OCI-LY7 (cell line): Measurements from ENCODE around the gene PCDHGA1. TPM values are rescaled to one million over a fixed set of nuclear protein-coding genes. Genes with fewer than 3 reads are reported as not detected.

ENCODE experiments used
- BruUV-seq: library from RNA; stranded (reverse); fragments of 400-500 nt; replicated peaks from 2 replicates; lab custom pipeline; 2021; lab: Mats Ljungman, UMichigan
- CTCF ChIA-PET: fragments of 300-600 bp; sonication (Branson Sonifier 250); formaldehyde crosslinking; loops from one replicate; lab custom pipeline; 2022; ENCODE audit warnings: antibody characterized with exemption; ENCODE audit not compliant: unreplicated experiment; lab: Charles Lee
- POLR2A ChIA-PET: fragments of 300-600 bp; sonication (Branson Sonifier 250); formaldehyde crosslinking; loops from one replicate; lab custom pipeline; 2022; ENCODE audit warnings: antibody characterized with exemption; lab: Charles Lee
- DNase-seq: peaks from one replicate; pipeline ENCODE4 v3.0.0-alpha.2; 2015; ENCODE audit warnings: low spot score
- H2AFZ ChIP-seq: fragments of 200-600 bp; sonication (generic), shearing (Covaris generic); 2 replicates; pipeline ENCODE4 v1.6.1; 2014; ENCODE audit warnings: mild to moderate bottlenecking, antibody characterized with exemption, low read length, moderate library complexity
- H3K27ac ChIP-seq: fragments of 200-600 bp; sonication (generic); 2 replicates; pipeline ENCODE4 v1.5.1; 2014; ENCODE audit warnings: mixed run types, low read depth, mild to moderate bottlenecking, moderate library complexity, low read length, inconsistent platforms; ENCODE audit not compliant: poor library complexity, severe bottlenecking
- H3K36me3 ChIP-seq: fragments of 200-600 bp; sonication (generic); 2 replicates; pipeline ENCODE4 v1.6.1; 2014; ENCODE audit warnings: mild to moderate bottlenecking, antibody characterized with exemption, low read length, moderate library complexity, mixed read lengths; ENCODE audit not compliant: insufficient read depth
- H3K4me1 ChIP-seq: fragments of 200-600 bp; sonication (generic); 2 replicates; pipeline ENCODE4 v1.5.1; 2014; ENCODE audit warnings: mild to moderate bottlenecking, low read length; ENCODE audit not compliant: insufficient read depth, poor library complexity, severe bottlenecking
- H3K4me2 ChIP-seq: fragments of 200-600 bp; sonication (generic); 2 replicates; pipeline ENCODE4 v1.6.1; 2014; ENCODE audit warnings: mild to moderate bottlenecking, low read length
- H3K4me3 ChIP-seq: fragments of 200-600 bp; sonication (generic); 2 replicates; pipeline ENCODE4 v1.5.1; 2014; ENCODE audit warnings: mild to moderate bottlenecking, low read depth, low read length; ENCODE audit not compliant: poor library complexity, severe bottlenecking
- H3K79me2 ChIP-seq: fragments of 200-600 bp; sonication (generic); 2 replicates; pipeline ENCODE4 v1.6.1; 2016; ENCODE audit warnings: low read depth, mild to moderate bottlenecking, low read length, moderate library complexity, mixed read lengths; ENCODE audit not compliant: insufficient read depth
- H3K9me2 ChIP-seq: fragments of 200-600 bp; sonication (generic); 2 replicates; pipeline ENCODE4 v1.6.1; 2016; ENCODE audit warnings: mild to moderate bottlenecking, low read length, mixed read lengths; ENCODE audit not compliant: insufficient read depth
- H3K9me3 ChIP-seq: fragments of 200-600 bp; sonication (generic); 2 replicates; pipeline ENCODE4 v1.6.1; 2014; ENCODE audit warnings: mild to moderate bottlenecking, mixed run types, low read length, mixed read lengths
- H4K20me1 ChIP-seq: fragments of 200-600 bp; sonication (generic); 2 replicates; pipeline ENCODE4 v1.6.1; 2014; ENCODE audit warnings: mild to moderate bottlenecking, antibody characterized with exemption, low read length, moderate library complexity, mixed read lengths; ENCODE audit not compliant: insufficient read depth
- EZH2phosphoT487 ChIP-seq: fragments of 200-600 bp; sonication (generic); IDR thresholded peaks from 2 replicates; pipeline ENCODE4 v1.6.1; 2018; ENCODE audit warnings: low read depth, borderline replicate concordance, mild to moderate bottlenecking, mixed run types, antibody characterized with exemption, low read length, moderate library complexity, mixed read lengths
- intact Hi-C: fragments of 100-400 bp; cut with micrococcal nuclease; formaldehyde crosslinking; loops from one replicate; pipeline ENCODE4 v1.10.0; 2022; ENCODE audit not compliant: unreplicated experiment
- total RNA-seq, 2 experiments: library from RNA; depleted of rRNA in 1 of 2; stranded (reverse); fragments of >200 nt in 1 of 2; shearing (Covaris generic) in 1 of 2; gene quantifications; 2 replicates each; pipeline ENCODE4 v1.2.3, GENCODE V29; 2014 to 2022
- TF ChIP-seq, protein P1 (sequence below): fragments of 200-600 bp; sonication (generic); conservative IDR thresholded peaks from 2 replicates; pipeline ENCODE4 v1.5.1; 2014; ENCODE audit warnings: mild to moderate bottlenecking, antibody characterized with exemption, low read length, moderate library complexity, mixed read lengths

The PCDHGA1 gene
- total RNA-seq, 2 experiments from 2014 or later = 1.3 to 1.9 TPM

DNA sequence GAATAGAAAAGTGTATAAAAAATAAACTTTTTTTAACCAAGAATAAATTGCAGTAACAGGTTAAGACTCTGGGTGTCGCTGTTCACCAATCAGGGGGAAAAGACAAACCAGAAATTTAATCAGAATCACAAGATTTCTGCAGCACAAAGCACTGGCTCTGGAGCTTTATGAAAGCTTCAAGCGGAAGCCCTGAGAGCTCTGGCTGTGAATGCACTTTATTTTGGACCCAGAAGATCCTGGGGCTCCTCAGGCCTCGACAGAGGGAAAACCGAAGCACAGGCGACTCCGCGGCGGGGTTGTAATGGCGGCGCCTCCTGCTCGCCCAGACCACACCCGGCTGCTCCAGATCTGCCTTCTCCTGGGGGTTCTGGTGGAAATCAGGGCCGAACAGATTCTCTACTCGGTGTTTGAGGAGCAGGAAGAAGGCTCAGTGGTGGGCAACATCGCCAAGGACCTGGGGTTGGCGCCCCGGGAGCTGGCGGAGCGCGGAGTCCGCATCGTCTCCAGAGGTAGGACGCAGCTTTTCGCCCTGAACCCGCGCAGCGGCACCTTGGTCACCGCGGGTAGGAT is 24.7 kb downstream of the PCDHGA1 start, which contains the start of gene PCDHGA4:
Gene PCDHGA4 (plus strand): TSS at position 122 of the 570 bp plus-strand sequence. CDS start 87 bp downstream, at position 209.
- Histone ChIP-seq H3K4me3 (no peak within 1 kb of the TSS), H3K79me2 (no peaks in the 10 kb centered on the region; the same call in 1 of the 2 replicates), H3K36me3 (no peaks in the 10 kb centered on the region), H2AFZ (peak within 1 kb of the TSS; percentile 46; the same call in 1 of the 2 replicates), H3K27ac (no peak within 1 kb of the TSS), H4K20me1 (no peaks in the 10 kb centered on the region), H3K9me3 (no peaks in the 10 kb centered on the region), H3K9me2 (no peaks in the 10 kb centered on the region), H3K4me2 (peak within 1 kb of the TSS; percentile 32), H3K4me1 (peaks cover 7% of the 10 kb centered on the region)
- peak; percentile 39 for DNase-seq
- ChIA-PET CTCF (interaction anchor here (1.4 kb wide), 1 partner anchor 36 kb away, joined by 3 read pairs; no protein-coding TSS in a partner anchor), POLR2A (no interaction called here)
- no peak for TF ChIP-seq EZH2phosphoT487
- TF ChIP-seq, protein P1, sequence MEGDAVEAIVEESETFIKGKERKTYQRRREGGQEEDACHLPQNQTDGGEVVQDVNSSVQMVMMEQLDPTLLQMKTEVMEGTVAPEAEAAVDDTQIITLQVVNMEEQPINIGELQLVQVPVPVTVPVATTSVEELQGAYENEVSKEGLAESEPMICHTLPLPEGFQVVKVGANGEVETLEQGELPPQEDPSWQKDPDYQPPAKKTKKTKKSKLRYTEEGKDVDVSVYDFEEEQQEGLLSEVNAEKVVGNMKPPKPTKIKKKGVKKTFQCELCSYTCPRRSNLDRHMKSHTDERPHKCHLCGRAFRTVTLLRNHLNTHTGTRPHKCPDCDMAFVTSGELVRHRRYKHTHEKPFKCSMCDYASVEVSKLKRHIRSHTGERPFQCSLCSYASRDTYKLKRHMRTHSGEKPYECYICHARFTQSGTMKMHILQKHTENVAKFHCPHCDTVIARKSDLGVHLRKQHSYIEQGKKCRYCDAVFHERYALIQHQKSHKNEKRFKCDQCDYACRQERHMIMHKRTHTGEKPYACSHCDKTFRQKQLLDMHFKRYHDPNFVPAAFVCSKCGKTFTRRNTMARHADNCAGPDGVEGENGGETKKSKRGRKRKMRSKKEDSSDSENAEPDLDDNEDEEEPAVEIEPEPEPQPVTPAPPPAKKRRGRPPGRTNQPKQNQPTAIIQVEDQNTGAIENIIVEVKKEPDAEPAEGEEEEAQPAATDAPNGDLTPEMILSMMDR = peak; percentile 98
- intact Hi-C loops = loop anchor here (1.0 to 10.0 kb wide), 3 partner anchors 24 to 160 kb away; partner anchors contain the start of genes PCDHB10, PCDHB11 and PCDHGA10
- no TSS peak for BruUV-seq

- no peak overlapping the region for H3K27ac ChIP-seq
- ChIA-PET CTCF (interaction anchor here (1.1 to 1.4 kb wide), 2 partner anchors 37 to 208 kb away, joined by 3 read pairs; no protein-coding TSS in a partner anchor), POLR2A (no interaction called here)
- H3K9me2 ChIP-seq = no peaks in the 10 kb centered on the region
- H2AFZ ChIP-seq = no peak overlapping the region
- H4K20me1 ChIP-seq = no peaks in the 10 kb centered on the region
- H3K9me3 ChIP-seq = no peaks in the 10 kb centered on the region
- H3K4me3 ChIP-seq = no peak overlapping the region
- H3K4me2 ChIP-seq = no peak overlapping the region
- H3K4me1 ChIP-seq = peaks cover 14% of the 10 kb centered on the region
- H3K36me3 ChIP-seq = no peaks in the 10 kb centered on the region
- no TSS peak for BruUV-seq
- H3K79me2 ChIP-seq = peaks cover 4% of the 10 kb centered on the region; the same call in 1 of the 2 replicates
- intact Hi-C loops = loop anchor here (1.0 to 10.0 kb wide), 3 partner anchors 24 to 161 kb away; partner anchors contain the start of genes PCDHB10, PCDHB11 and PCDHGA10
- no peak for DNase-seq
- TF ChIP-seq EZH2phosphoT487 = no peak
- TF ChIP-seq, protein P1 = no peak
These were observed 25.3 kb downstream of the PCDHGA1 start for GRCh38 chr5:141355641-141356040.
